ENCODE results near the gene ACTN2.

Gene ACTN2

GRCh38 chr1:236751385-236751784 is 65.1 kb downstream of the ACTN2 start:
- H3K9me3 ChIP-seq (ENCODE audit: insufficient read depth, low read length): no peaks in the 10 kb centered on the region
- no peak overlapping the region for H3K4me3 ChIP-seq (ENCODE audit: insufficient read depth, low read length, poor library complexity, severe bottlenecking)
- no peak overlapping the region for H2AFZ ChIP-seq (ENCODE audit: low read depth, low read length, severe bottlenecking)
- H3K79me2 ChIP-seq (ENCODE audit: insufficient read depth, low read length): no peaks in the 10 kb centered on the region
- no peaks in the 10 kb centered on the region for H3K27me3 ChIP-seq (ENCODE audit: low read length)
- H3K9ac ChIP-seq (ENCODE audit: low read length): no peak overlapping the region
- H3K9me2 ChIP-seq (replicated peaks; ENCODE audit: insufficient read depth, low read length): no peaks in the 10 kb centered on the region
- no peak overlapping the region for H3K4me2 ChIP-seq (ENCODE audit: low read depth, low read length, poor library complexity, severe bottlenecking)
- H3F3A ChIP-seq (ENCODE audit: insufficient read depth): no peaks in the 10 kb centered on the region
- H3K27ac ChIP-seq (ENCODE audit: low read depth, low read length): no peak overlapping the region
- TF ChIP-seq, protein P1, sequence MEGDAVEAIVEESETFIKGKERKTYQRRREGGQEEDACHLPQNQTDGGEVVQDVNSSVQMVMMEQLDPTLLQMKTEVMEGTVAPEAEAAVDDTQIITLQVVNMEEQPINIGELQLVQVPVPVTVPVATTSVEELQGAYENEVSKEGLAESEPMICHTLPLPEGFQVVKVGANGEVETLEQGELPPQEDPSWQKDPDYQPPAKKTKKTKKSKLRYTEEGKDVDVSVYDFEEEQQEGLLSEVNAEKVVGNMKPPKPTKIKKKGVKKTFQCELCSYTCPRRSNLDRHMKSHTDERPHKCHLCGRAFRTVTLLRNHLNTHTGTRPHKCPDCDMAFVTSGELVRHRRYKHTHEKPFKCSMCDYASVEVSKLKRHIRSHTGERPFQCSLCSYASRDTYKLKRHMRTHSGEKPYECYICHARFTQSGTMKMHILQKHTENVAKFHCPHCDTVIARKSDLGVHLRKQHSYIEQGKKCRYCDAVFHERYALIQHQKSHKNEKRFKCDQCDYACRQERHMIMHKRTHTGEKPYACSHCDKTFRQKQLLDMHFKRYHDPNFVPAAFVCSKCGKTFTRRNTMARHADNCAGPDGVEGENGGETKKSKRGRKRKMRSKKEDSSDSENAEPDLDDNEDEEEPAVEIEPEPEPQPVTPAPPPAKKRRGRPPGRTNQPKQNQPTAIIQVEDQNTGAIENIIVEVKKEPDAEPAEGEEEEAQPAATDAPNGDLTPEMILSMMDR (IDR thresholded peaks at IDR 0.05; ENCODE audit: insufficient read depth, low read length, poor library complexity, severe bottlenecking): no peak
- no peak for TF ChIP-seq EZH2phosphoT487 (conservative IDR thresholded peaks at IDR 0.05; ENCODE audit: low read length)
- no peaks in the 10 kb centered on the region for H3K36me3 ChIP-seq (ENCODE audit: low read length)
- H4K20me1 ChIP-seq (ENCODE audit: low read depth, low read length): no peaks in the 10 kb centered on the region

DNA sequence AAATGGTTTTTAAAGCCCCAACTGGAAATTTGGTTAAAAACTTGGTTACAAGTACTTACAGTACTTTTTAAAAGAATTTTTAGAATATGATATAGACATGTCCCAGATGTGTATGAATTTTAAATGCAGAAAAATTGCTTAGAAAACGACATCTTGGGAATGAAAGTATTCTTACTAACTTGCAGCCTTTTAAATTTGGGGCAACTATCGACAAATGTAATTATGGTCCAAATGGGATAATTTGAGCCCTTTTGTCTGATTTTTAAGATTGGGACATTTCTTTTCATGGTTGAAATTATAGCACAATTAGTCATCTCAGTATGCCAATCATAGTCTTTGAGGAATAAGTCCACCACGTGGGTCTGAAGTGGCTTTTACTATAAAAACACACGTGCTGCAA is 65.6 kb downstream of the ACTN2 start:
- H4K20me1 ChIP-seq (ENCODE audit: low read depth, low read length): no peaks in the 10 kb centered on the region
- no peak overlapping the region for H3K4me2 ChIP-seq (ENCODE audit: low read depth, low read length, poor library complexity, severe bottlenecking)
- no peaks in the 10 kb centered on the region for H3K36me3 ChIP-seq (ENCODE audit: low read length)
- no peaks in the 10 kb centered on the region for H3F3A ChIP-seq (ENCODE audit: insufficient read depth)
- no peak overlapping the region for H3K4me3 ChIP-seq (ENCODE audit: insufficient read depth, low read length, poor library complexity, severe bottlenecking)
- no peak overlapping the region for H3K27ac ChIP-seq (ENCODE audit: low read depth, low read length)
- H3K9me2 ChIP-seq (replicated peaks; ENCODE audit: insufficient read depth, low read length): no peaks in the 10 kb centered on the region
- H3K9ac ChIP-seq (ENCODE audit: low read length): no peak overlapping the region
- no peak for TF ChIP-seq EZH2phosphoT487 (conservative IDR thresholded peaks at IDR 0.05; ENCODE audit: low read length)
- TF ChIP-seq, protein P1 (IDR thresholded peaks at IDR 0.05; ENCODE audit: insufficient read depth, low read length, poor library complexity, severe bottlenecking): no peak
- H3K79me2 ChIP-seq (ENCODE audit: insufficient read depth, low read length): no peaks in the 10 kb centered on the region
- no peak overlapping the region for H2AFZ ChIP-seq (ENCODE audit: low read depth, low read length, severe bottlenecking)
- no peaks in the 10 kb centered on the region for H3K9me3 ChIP-seq (ENCODE audit: insufficient read depth, low read length)
- H3K27me3 ChIP-seq (ENCODE audit: low read length): no peaks in the 10 kb centered on the region

GRCh38 chr1:236753516-236753915 is 67.2 kb downstream of the ACTN2 start:
- no peaks in the 10 kb centered on the region for H3F3A ChIP-seq (ENCODE audit: insufficient read depth)
- no peaks in the 10 kb centered on the region for H3K36me3 ChIP-seq (ENCODE audit: low read length)
- no peak overlapping the region for H3K4me3 ChIP-seq (ENCODE audit: insufficient read depth, low read length, poor library complexity, severe bottlenecking)
- no peak overlapping the region for H3K27ac ChIP-seq (ENCODE audit: low read depth, low read length)
- H2AFZ ChIP-seq (ENCODE audit: low read depth, low read length, severe bottlenecking): no peak overlapping the region
- no peak for TF ChIP-seq EZH2phosphoT487 (conservative IDR thresholded peaks at IDR 0.05; ENCODE audit: low read length)
- TF ChIP-seq, protein P1 (IDR thresholded peaks at IDR 0.05; ENCODE audit: insufficient read depth, low read length, poor library complexity, severe bottlenecking): peak; percentile 12
- no peaks in the 10 kb centered on the region for H3K27me3 ChIP-seq (ENCODE audit: low read length)
- no peaks in the 10 kb centered on the region for H3K9me2 ChIP-seq (replicated peaks; ENCODE audit: insufficient read depth, low read length)
- H3K9me3 ChIP-seq (ENCODE audit: insufficient read depth, low read length): no peaks in the 10 kb centered on the region
- no peaks in the 10 kb centered on the region for H4K20me1 ChIP-seq (ENCODE audit: low read depth, low read length)
- H3K9ac ChIP-seq (ENCODE audit: low read length): no peak overlapping the region
- no peaks in the 10 kb centered on the region for H3K79me2 ChIP-seq (ENCODE audit: insufficient read depth, low read length)
- no peak overlapping the region for H3K4me2 ChIP-seq (ENCODE audit: low read depth, low read length, poor library complexity, severe bottlenecking)
